Measurements from ENCODE around the gene DPY30.

Gene DPY30

DNA sequence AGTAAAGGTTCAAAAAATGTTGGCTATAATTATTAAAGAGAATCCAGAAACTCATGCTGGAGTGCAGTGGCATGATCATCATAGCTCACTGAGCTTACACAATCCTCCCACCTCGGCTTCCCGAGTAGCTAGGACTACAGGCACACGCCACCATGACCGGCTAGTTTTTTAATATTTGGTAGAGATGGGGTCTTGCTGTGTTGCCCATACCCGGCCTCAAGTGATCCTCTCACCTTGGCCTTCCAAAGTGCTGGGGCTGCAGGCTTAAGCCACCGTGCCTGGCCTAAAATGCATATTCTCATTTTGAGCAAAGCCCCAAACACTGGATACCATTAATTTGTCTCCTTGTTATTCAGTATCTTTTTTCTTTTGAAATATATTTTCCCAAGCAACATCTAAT, 61.2 kb downstream of the DPY30 start:
- Histone ChIP-seq H3F3A (ENCODE audit: insufficient read depth, low read length) (no peaks in the 10 kb centered on the region), H3K9me2 (ENCODE audit: low read depth, low read length) (no peaks in the 10 kb centered on the region), H3K9ac (ENCODE audit: low read length) (no peak overlapping the region), H3K36me3 (ENCODE audit: insufficient read depth, low read length) (no peaks in the 10 kb centered on the region), H3K4me3 (ENCODE audit: low read depth, low read length, poor library complexity, severe bottlenecking) (no peak overlapping the region), H3K27ac (ENCODE audit: low read depth, low read length, poor library complexity, severe bottlenecking) (no peak overlapping the region), H3K27me3 (ENCODE audit: insufficient read depth, low read length) (no peaks in the 10 kb centered on the region), H3K9me3 (ENCODE audit: low read length) (0 out of 2 replicates have a peak, but pooled peaks cover 3% of the 10 kb centered on the region), H3K4me2 (ENCODE audit: low read length) (no peak overlapping the region), H3K79me2 (ENCODE audit: insufficient read depth, low read length) (peaks cover 92% of the 10 kb centered on the region), H3K4me1 (ENCODE audit: insufficient read depth, low read length, severe bottlenecking) (peaks cover 13% of the 10 kb centered on the region), H2AFZ (ENCODE audit: low read length) (no peak overlapping the region), H4K20me1 (ENCODE audit: insufficient read depth, low read length) (no peaks in the 10 kb centered on the region)
- TF ChIP-seq, protein P1, sequence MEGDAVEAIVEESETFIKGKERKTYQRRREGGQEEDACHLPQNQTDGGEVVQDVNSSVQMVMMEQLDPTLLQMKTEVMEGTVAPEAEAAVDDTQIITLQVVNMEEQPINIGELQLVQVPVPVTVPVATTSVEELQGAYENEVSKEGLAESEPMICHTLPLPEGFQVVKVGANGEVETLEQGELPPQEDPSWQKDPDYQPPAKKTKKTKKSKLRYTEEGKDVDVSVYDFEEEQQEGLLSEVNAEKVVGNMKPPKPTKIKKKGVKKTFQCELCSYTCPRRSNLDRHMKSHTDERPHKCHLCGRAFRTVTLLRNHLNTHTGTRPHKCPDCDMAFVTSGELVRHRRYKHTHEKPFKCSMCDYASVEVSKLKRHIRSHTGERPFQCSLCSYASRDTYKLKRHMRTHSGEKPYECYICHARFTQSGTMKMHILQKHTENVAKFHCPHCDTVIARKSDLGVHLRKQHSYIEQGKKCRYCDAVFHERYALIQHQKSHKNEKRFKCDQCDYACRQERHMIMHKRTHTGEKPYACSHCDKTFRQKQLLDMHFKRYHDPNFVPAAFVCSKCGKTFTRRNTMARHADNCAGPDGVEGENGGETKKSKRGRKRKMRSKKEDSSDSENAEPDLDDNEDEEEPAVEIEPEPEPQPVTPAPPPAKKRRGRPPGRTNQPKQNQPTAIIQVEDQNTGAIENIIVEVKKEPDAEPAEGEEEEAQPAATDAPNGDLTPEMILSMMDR (IDR thresholded peaks at IDR 0.05; ENCODE audit: low read length), result no peak
- TF ChIP-seq EZH2 (IDR thresholded peaks at IDR 0.05; ENCODE audit: borderline replicate concordance, low read length), result no peak
